Astrocyte of the spinal cord (primary cell): ENCODE data around the gene LILRB2.
"Not testable (repeated sequence)": the region's sequence is repeated elsewhere in the genome, so short reads cannot be mapped to it uniquely, and the experiment has no call there.

Experiments used
- DNase-seq: peaks from one replicate; pipeline ENCODE4 v3.0.0; 2011; ENCODE audit warnings: low read depth, low spot score
- H3K4me3 ChIP-seq: 2 replicates; pipeline ENCODE4 v1.5.1; 2011; ENCODE audit warnings: low read depth, mild to moderate bottlenecking, low read length, moderate library complexity
- CTCF ChIP-seq: IDR thresholded peaks from 2 replicates; pipeline ENCODE4 v1.5.1; 2012; ENCODE audit warnings: low read depth, mild to moderate bottlenecking, low read length, inconsistent platforms
- in situ Hi-C: cut with HindIII; loops from 2 replicates; pipeline ENCODE4 v1.10.0; 2017; ENCODE audit warnings: low sequenced_read_pairs

The LILRB2 gene

GRCh38 chr19:54253331-54254194, 27.3 kb downstream of the LILRB2 start:
- in situ Hi-C loops: no loop called here
- DNase-seq: no peak
- no peak overlapping the region for H3K4me3 ChIP-seq
- TF ChIP-seq CTCF: no peak

DNA sequence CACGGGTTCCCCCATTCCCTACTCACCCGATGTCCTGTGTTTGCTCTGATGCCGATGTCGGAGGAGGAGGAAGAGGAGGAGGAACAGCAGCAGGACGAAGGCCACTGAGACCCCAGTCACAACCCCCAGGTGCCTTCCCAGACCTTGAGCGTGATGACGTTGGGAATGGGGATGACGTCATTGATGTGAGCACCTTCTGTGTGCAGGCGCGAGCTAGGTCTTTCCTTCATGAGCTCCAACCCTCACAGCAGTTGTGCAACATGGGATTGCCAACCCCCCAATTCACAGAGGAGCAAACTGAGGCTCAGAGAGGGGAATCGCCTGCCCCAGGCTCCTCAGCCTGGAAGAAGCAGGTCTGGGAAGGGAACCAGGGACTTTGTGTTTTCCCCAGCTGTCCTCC, 28.1 kb downstream of the LILRB2 start:
- TF ChIP-seq CTCF: no peak
- in situ Hi-C loops: no loop called here
- H3K4me3 ChIP-seq: no peak overlapping the region
- no peak for DNase-seq

GRCh38 chr19:54252243-54252642, 28.7 kb downstream of the LILRB2 start:
- in situ Hi-C loops: no loop called here
- no peak for TF ChIP-seq CTCF
- no peak for DNase-seq
- no peak overlapping the region for H3K4me3 ChIP-seq

- H3K4me3 ChIP-seq: no peak overlapping the region
- DNase-seq: no peak
- TF ChIP-seq CTCF: no peak
- in situ Hi-C loops: no loop called here
These were observed 32.8 kb downstream of the LILRB2 start for GRCh38 chr19:54248016-54248601.

DNA sequence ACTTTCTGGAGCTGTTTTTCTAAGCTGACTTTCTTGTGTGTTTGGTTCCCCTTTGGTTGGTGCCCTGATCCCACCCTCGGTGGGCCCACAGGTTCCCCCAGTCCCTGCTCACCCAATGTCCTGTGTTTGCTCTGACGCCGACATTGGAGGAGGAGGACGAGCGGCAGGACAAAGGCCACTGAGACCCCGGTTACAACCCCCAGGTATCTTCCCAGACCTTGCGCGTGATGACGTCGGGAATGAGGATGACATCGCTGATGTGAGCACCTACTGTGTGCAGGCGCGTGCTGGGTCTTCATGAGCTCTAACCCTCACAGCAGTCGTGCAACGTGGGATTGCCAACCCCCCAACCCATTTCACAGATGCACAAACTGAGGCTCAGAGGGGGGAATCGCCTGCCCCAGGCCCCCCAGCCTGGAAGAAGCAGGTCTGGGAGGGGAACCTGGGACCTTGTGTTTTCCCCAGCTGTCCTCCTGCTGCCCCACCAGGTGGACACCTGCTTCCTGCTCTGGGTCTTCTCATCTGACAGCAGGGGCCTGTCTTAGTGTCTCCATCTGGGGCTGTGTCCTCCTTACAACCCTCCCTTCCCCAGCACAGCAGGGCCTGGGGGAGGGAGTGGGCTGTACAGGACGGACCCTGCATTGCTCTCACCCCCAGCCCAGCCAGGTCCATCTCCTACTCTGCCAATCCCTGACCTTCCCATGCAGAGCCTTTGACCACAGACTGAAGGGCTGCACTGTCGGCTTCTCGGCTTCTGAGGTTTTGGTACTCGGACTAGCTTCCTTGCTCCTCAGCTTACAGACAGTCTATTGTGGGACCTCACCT, 33.6 kb downstream of the LILRB2 start:
- no peak for TF ChIP-seq CTCF
- DNase-seq: no peak
- H3K4me3 ChIP-seq: no peak overlapping the region
- in situ Hi-C loops: no loop called here

- H3K4me3 ChIP-seq: no peak overlapping the region
- in situ Hi-C loops: no loop called here
- no peak for DNase-seq
- TF ChIP-seq CTCF: no peak
These were observed 35.0 kb downstream of the LILRB2 start for GRCh38 chr19:54245936-54246335.

GRCh38 chr19:54243809-54244208, 37.1 kb downstream of the LILRB2 start:
- H3K4me3 ChIP-seq, DNase-seq, in situ Hi-C loops: not testable (repeated sequence)

- in situ Hi-C loops, H3K4me3 ChIP-seq, DNase-seq: not testable (repeated sequence)
These were observed 38.3 kb downstream of the LILRB2 start, which contains the start of gene LILRA6 for GRCh38 chr19:54242646-54243045. TSS of gene LILRA6 (minus strand) at chr19:54242790.

DNA sequence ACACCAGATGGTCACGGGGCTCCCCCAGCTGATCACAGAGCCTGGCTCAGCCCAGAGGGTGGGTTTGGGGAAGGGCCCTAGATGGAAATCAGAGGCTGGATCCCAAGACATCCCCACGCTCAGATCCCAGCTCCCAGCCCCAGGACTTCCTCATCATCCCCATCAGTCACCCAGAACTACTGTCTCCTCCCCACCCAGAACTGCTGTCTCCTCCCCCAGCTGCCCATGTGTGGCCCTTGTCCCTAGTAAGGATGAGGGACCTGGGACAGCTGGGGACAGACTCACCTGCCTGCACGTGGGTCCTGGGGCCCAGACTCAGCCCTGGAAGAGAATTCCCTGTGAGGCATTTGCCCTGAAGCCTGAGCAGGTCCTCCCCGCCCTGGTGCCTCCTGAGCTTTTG, 38.7 kb downstream of the LILRB2 start:
- in situ Hi-C loops, DNase-seq, H3K4me3 ChIP-seq: not testable (repeated sequence)
